Stomach (tissue), 9 donors: Measurements from ENCODE around the gene SCAP. TPM values are rescaled to one million over a fixed set of nuclear protein-coding genes. Genes with fewer than 3 reads are reported as not detected.

Experiments used
- DNase-seq, 2 donors: peaks; one replicate each; pipeline versions ENCODE4 v3.0.0 to v3.0.0-alpha.2; 2013 to 2019
- H3K27ac ChIP-seq, 5 donors: fragments of 200-600 bp in 4 of 5; sonication (generic) in 4 of 5; one replicate each; pipeline ENCODE4 v1.5.1; 2013 to 2019; ENCODE audit warnings: mild to moderate bottlenecking in 1 of 5, moderate library complexity in 1 of 5
- H3K27me3 ChIP-seq, 3 donors: fragments of 200-600 bp; sonication (generic); one replicate each; pipeline ENCODE4 v1.5.1; 2017 to 2019; ENCODE audit warnings: mixed run types in 1 of 3
- H3K36me3 ChIP-seq, 4 donors: fragments of 200-600 bp; sonication (generic); 1 replicate in 3 of 4; 2 replicates in 1 of 4; pipeline ENCODE4 v1.5.1; 2016 to 2019
- H3K4me1 ChIP-seq, 4 donors: fragments of 200-600 bp; sonication (generic); one replicate each; pipeline ENCODE4 v1.5.1; 2016 to 2019
- H3K4me3 ChIP-seq, 4 donors: fragments of 200-600 bp; sonication (generic) in 3 of 4; one replicate each; pipeline ENCODE4 v1.5.1; 2016 to 2019; ENCODE audit warnings: mild to moderate bottlenecking in 1 of 4
- H3K9me3 ChIP-seq, 4 donors: fragments of 200-600 bp; sonication (generic); one replicate each; pipeline ENCODE4 v1.5.1; 2016 to 2019
- CTCF ChIP-seq, 7 experiments: fragments of 450-650 bp in 4 of 7; fragments of 200-600 bp in 3 of 7; sonication (generic) in 3 of 7; IDR thresholded peaks; one replicate each; pipeline ENCODE4 v1.5.1; 2016 to 2019; ENCODE audit warnings: antibody characterized with exemption in 7 of 7, control low read depth in 2 of 7, mild to moderate bottlenecking in 1 of 7
- EP300 ChIP-seq: sonication (generic); formaldehyde crosslinking; IDR thresholded peaks from one replicate; pipeline ENCODE4 v1.6.1; 2017; ENCODE audit warnings: antibody characterized with exemption
- POLR2A ChIP-seq, 4 donors: fragments of 450-650 bp; IDR thresholded peaks; one replicate each; pipeline ENCODE4 v1.6.1; 2016; ENCODE audit warnings: antibody characterized with exemption in 4 of 4, control low read depth in 2 of 4, mild to moderate bottlenecking in 1 of 4, moderate library complexity in 1 of 4
- POLR2AphosphoS5 ChIP-seq, 3 donors: sonication (generic); formaldehyde crosslinking; IDR thresholded peaks; one replicate each; pipeline ENCODE4 v1.6.1; 2016; ENCODE audit warnings: antibody characterized with exemption in 3 of 3
- WGBS, 5 donors: extraction: QIAGEN DNeasy Blood & Tissue Kit in 3 of 5; methylation state at CpG; one replicate each; pipeline versions ENCODE4 v1.1.5 to v1.1.7; 2013 to 2018; 5-methylcytosine and 5-hydroxymethylcytosine counted together
- intact Hi-C: fragments of 100-400 bp; cut with DNase I; formaldehyde crosslinking; loops from one replicate; pipeline ENCODE4 v1.15.1; 2023; ENCODE audit warnings: low total_unique reads
- polyA plus RNA-seq, 3 donors: library from polyadenylated mRNA; stranded (reverse); fragments of 200-250 nt; gene quantifications; one replicate each; pipeline ENCODE4 v1.2.3, GENCODE V29; 2013
- total RNA-seq, 5 donors: library from RNA; depleted of rRNA; stranded (reverse); fragments of >200 nt; gene quantifications; one replicate each; pipeline versions ENCODE4 v1.1.0 to v1.2.3, GENCODE V29; 2014 to 2016
- donor health status: healthy with polysubstance abuse.
- donor health status: Bipolar disorder and iron deficiency.
- donor health status: healthy.

Gene SCAP
- total and polyA plus RNA-seq, 8 donors: 15.6 to 223 (median 47.3) TPM

GRCh38 chr3:47440131-47440530 is 35.6 kb downstream of the SCAP start:
- H3K27ac ChIP-seq: no peak overlapping the region
- intact Hi-C loops: no loop called here
- peaks cover 10 to 70% (median 54%) of the 10 kb centered on the region in 4 donors for H3K36me3 ChIP-seq

GRCh38 chr3:47436180-47436579 is 39.6 kb downstream of the SCAP start:
- H3K9me3 ChIP-seq: no peaks in the 10 kb centered on the region
- H3K27ac ChIP-seq: no peak overlapping the region
- H3K4me3 ChIP-seq: no peak overlapping the region
- DNase-seq: no peak
- TF ChIP-seq POLR2A (IDR thresholded peaks at IDR 0.05) (no peak), POLR2AphosphoS5 (IDR thresholded peaks at IDR 0.05) (no peak), EP300 (no peak), CTCF (IDR thresholded peaks at IDR 0.05) (no peak)
- peaks cover 31 to 95% (median 83%) of the 10 kb centered on the region in 4 donors for H3K36me3 ChIP-seq
- intact Hi-C loops: no loop called here
- WGBS, 5 donors: 74 to 85% (median 79%) methylated on average over 5 of the region's 5 CpGs
- no peaks in the 10 kb centered on the region for H3K27me3 ChIP-seq
- H3K4me1 ChIP-seq: peaks cover 0 to 11% (median under 1%) of the 10 kb centered on the region in 4 donors

More at GRCh38 chr3:47440131-47440530, 35.6 kb downstream of the SCAP start:
- Histone ChIP-seq H3K4me1 (peaks cover 26 to 42% (median 33%) of the 10 kb centered on the region in 4 donors), H3K4me3 (no peak overlapping the region), H3K9me3 (no peaks in the 10 kb centered on the region), H3K27me3 (no peaks in the 10 kb centered on the region)
- TF ChIP-seq POLR2AphosphoS5 (IDR thresholded peaks at IDR 0.05): no peak
- TF ChIP-seq EP300: no peak
- no peak for TF ChIP-seq POLR2A (IDR thresholded peaks at IDR 0.05)
- no peak for TF ChIP-seq CTCF (IDR thresholded peaks at IDR 0.05)
- no peak for DNase-seq

- peak in 1 of 2 donors; percentile 44 for DNase-seq
- 77 to 95% (median 92%) methylated on average over 4 of the region's 4 CpGs for WGBS, 5 donors
- H3K27me3 ChIP-seq: no peaks in the 10 kb centered on the region
- H3K27ac ChIP-seq: no peak overlapping the region
- no peak overlapping the region for H3K4me3 ChIP-seq
- intact Hi-C loops: no loop called here
- H3K36me3 ChIP-seq: peaks cover 27 to 95% (median 81%) of the 10 kb centered on the region in 4 donors
- peaks cover 0 to 6% (median 1%) of the 10 kb centered on the region in 4 donors for H3K4me1 ChIP-seq
- no peak for TF ChIP-seq POLR2A (IDR thresholded peaks at IDR 0.05)
- no peak for TF ChIP-seq POLR2AphosphoS5 (IDR thresholded peaks at IDR 0.05)
- TF ChIP-seq EP300: no peak
- no peak for TF ChIP-seq CTCF (IDR thresholded peaks at IDR 0.05)
- H3K9me3 ChIP-seq: no peaks in the 10 kb centered on the region
Observed at GRCh38 chr3:47434849-47435248, 40.9 kb downstream of the SCAP start.

GRCh38 chr3:47433796-47434195 is 41.9 kb downstream of the SCAP start:
- H3K27ac ChIP-seq: no peak overlapping the region
- peak in 1 of 2 donors; percentile 82 for DNase-seq
- no peak overlapping the region for H3K4me3 ChIP-seq
- WGBS, 5 donors: 70 to 93% (median 75%) methylated on average over 3 of the region's 3 CpGs
- H3K27me3 ChIP-seq: no peaks in the 10 kb centered on the region
- no peak for TF ChIP-seq POLR2A (IDR thresholded peaks at IDR 0.05)
- TF ChIP-seq POLR2AphosphoS5 (IDR thresholded peaks at IDR 0.05): no peak
- TF ChIP-seq CTCF (IDR thresholded peaks at IDR 0.05): no peak
- no peak for TF ChIP-seq EP300
- H3K9me3 ChIP-seq: no peaks in the 10 kb centered on the region
- peaks cover 21 to 88% (median 70%) of the 10 kb centered on the region in 4 donors for H3K36me3 ChIP-seq
- H3K4me1 ChIP-seq: peaks cover 0 to 16% (median 8%) of the 10 kb centered on the region in 4 donors
- intact Hi-C loops: no loop called here
